HG03135 (cell line): ENCODE data around the gene NSUN7.
"Not testable (repeated sequence)": the region's sequence is repeated elsewhere in the genome, so short reads cannot be mapped to it uniquely, and the experiment has no call there.

Source experiments
- ATAC-seq: cut with Tn5 transposase; IDR thresholded peaks from one replicate; pipeline ENCODE4 v1.9.1; 2021; ENCODE audit warnings: mild to moderate bottlenecking, moderate library complexity; ENCODE audit not compliant: unreplicated experiment

NSUN7 gene, protein sequence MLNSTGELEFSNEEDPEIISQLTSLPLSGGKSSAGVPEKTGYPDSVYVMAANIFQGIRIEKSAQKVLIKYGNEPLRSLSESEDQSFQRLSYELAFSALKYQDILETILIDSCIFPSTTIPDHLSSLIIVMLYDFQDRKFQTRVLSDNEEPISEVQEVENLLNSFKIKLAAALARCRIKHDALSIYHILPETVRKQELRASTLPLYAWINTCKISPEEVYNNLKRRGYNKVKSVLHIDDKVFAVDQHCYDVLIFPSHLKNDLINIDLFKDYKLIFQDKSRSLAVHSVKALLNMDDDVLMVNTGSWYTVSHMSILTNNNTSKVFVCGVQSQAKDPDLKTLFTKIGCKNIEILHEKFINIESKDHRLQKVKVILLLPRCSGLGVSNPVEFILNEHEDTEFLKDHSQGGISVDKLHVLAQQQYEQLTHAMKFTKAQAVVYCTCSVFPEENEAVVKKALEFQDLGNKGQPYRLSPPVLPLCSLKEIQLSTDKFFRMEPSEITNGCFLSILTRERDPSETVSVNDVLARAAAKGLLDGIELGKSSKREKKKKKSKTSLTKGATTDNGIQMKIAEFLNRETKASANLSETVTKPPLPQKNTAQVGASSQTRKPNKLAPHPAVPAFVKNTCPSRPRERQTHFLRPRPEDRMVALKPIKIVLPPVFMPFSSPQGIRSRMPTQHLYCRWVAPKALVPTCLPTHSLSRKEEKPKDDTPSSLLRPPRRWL

DNA sequence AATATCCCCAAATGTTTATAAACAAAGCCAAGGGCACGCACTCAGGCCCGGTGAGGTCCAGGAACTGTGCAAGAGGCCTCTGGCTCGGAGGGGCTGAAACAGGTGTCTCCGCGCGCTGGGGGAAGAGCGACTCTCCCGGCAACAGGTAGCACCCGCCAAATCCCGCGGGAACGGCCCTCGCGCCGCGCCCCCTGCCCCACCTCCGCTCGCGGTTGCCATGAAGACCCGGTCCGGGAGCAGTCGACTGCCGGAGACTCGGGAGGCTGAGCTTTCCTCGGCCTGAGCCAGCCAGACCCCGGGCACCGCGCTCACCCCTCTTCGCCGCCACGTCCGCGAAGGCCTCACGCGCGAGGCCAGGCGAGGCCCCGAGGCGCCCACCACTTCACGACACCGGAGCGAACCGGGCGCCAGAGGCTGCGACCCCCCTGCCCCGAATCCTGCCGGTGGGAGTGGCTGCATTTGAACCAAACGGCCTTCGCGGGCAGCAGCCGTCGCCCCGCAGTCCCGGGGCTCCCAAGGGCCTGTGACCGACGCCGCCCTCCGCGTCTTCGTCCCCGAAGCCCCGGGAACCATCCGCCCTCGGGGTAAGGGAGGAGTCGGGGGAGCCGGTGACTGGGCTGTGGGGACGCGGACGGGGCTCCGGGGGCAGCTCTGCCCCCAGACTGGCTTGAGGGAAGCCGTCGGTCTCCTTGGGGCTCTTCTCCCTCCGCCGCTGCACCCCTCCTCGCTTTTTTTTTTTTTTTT, at the start of gene NSUN7:
NSUN7 (plus strand) TSS at position 239 of the 744 bp plus-strand sequence. CDS start 739 bp downstream, outside the sequence.
- ATAC-seq = no peak

- no peak for ATAC-seq
These were observed 47.5 kb upstream of the NSUN7 start for GRCh38 chr4:40702137-40702799.

- no peak for ATAC-seq
These were observed 47.0 kb upstream of the NSUN7 start for GRCh38 chr4:40702800-40703151.

DNA sequence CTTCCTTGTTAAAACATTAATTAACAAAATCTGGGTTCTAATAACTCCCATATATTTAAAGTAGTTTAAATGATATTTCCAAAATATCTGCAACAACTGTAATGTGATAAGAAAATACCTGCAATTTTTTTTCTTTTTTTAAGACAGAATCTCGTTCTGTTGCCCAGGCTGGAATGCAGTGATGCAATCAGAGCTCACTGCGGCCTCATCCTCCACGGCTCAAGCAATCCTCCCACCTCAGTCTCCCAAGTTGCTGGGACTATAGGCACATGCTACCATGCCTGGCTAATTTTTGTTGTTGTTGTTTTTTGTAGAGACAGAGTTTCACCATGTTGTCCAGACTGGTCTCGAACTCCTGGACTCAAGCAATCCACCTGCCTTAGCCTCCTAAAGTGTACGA, 45.7 kb upstream of the NSUN7 start:
- ATAC-seq = no peak

DNA sequence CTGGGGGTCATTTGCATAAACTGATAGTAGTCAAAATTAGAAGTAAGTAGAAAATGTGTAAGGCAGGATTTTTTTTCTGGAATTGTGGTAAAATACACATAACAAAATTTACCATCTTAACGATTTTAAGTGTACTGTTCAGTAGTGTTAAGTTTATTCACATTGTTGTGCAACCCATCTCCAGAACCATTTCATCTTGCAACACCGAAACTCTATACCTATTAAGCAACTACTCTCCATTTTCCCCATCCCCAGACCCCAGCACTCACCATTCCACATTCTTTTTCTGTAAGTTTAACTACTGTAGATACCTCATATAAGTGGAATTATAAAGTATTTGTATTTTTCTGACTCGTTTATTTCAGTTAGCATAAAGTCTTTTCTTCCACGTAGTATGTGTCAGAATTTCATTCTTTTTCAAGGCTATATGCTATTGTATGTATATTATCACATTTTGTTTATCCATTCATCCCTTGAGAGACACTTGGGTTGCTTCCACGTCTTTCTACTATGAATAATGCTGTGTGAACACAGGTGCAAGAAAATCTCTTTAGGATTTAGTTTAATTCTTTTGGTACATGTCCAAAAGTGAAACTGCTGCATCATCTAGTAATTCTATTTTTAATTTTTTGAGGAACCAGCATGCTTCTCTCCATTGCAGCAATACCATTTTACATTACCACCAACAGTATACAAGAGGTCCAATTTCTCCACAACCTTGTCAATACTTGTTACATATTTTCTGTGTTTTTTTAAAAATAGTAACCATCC, 39.1 kb upstream of the NSUN7 start:
- no peak for ATAC-seq

DNA sequence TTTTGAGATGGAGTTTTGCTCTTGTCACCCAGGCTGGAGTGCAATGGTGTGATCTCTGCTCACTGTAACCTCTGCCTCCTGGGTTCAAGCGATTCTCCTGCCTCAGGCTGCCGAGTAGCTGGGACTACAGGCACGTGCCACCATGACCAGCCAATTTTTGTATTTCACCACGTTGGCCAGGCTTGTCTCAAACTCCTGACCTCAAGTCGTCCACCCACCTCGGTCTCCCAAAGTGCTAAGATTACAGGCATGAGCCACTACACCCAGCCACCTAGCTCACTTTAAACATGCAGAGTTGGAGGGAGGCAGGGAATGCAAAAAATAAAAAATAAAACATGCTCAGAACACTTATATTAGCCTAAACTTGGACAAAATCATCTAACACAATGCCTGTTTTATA, 36.8 kb upstream of the NSUN7 start:
- ATAC-seq = not testable (repeated sequence)

DNA sequence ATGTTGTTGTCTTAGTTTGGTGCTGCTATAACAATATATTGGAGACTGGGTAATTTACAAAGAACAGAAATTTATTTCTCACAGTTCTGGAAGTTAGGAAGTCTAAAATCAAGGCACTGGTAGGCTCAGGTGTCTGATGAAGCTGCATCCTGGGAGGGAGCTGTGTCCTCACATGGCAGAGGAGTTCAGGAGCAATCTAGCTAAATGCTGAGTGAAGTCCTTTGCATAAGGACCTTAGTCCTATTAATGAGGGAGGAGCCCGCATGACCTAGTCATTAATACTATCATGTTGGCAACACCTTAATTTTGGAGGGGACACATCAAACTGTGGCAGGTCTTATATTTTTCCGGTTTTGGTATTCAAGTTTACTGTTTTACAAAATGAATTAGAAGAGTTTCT, 36.0 kb upstream of the NSUN7 start:
- no peak for ATAC-seq

DNA sequence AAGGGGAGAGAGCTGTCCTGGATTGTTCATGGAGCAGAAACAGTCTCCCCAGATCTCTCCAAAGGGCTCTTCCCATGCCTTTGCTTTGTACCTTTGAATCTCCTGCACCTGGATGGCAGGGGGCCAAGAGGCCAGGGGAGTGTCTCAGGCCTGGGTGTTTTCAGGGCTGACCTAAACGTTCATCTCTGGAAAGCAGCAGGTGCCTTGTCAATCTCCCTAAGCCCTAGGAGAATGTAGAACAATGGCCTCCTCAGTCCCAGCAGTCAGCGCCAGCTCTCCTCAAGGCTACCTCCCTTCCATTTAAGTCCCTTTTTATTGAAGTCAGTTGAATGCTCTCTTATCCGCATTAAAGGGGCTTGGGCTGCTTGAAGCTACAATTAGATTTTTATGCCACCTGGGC, 31.2 kb upstream of the NSUN7 start:
- no peak for ATAC-seq

- ATAC-seq = peak; percentile 63
These were observed 30.6 kb upstream of the NSUN7 start for GRCh38 chr4:40719008-40719623.

GRCh38 chr4:40720351-40720750, 29.4 kb upstream of the NSUN7 start:
- ATAC-seq = no peak

- no peak for ATAC-seq
These were observed 28.8 kb upstream of the NSUN7 start for GRCh38 chr4:40720916-40721315.

GRCh38 chr4:40721730-40722171, 28.0 kb upstream of the NSUN7 start:
- ATAC-seq = no peak

GRCh38 chr4:40722576-40723161, 27.1 kb upstream of the NSUN7 start:
- ATAC-seq = peak; percentile 73

DNA sequence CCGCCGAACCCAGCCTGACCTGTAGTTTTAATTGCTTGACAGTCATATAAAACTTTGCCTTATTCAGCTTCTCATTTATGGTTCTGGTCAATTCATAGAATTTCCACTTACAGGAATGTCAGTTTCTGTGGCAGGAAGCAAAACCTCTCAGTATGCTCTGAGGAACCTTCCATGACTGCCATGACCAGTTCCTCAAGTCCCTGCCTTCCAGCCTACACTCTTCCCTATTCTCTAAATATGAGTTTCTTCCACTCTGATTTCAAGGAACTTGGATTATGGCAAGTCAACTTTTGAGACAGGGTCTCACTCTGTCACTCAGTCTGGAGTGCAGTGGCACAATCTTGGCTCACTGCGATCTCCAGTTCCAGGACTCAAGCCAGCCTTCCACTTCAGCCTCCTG, 26.0 kb upstream of the NSUN7 start:
- ATAC-seq = no peak

DNA sequence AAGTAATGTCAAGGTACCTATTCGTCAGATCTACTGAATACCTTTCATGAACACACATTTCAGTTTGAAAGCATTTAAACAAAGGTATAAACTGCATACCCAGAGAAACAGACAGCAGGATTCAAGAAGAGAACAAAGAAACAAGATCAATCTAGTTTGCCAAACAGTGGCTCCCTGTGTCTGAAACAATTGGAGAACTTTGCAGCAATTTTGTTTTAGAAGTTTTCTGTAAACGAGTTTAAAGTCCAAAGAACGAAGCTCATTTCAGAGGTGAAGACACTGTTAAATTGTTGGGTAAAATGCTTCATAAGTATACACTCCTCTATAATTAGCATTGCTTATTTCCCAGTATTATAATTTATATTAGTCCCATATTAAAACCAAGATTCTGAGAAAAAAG, 21.4 kb upstream of the NSUN7 start:
- ATAC-seq = no peak

- ATAC-seq = no peak
These were observed 20.2 kb upstream of the NSUN7 start for GRCh38 chr4:40729555-40729954.

- ATAC-seq = no peak
These were observed 19.6 kb upstream of the NSUN7 start for GRCh38 chr4:40730091-40730679.

DNA sequence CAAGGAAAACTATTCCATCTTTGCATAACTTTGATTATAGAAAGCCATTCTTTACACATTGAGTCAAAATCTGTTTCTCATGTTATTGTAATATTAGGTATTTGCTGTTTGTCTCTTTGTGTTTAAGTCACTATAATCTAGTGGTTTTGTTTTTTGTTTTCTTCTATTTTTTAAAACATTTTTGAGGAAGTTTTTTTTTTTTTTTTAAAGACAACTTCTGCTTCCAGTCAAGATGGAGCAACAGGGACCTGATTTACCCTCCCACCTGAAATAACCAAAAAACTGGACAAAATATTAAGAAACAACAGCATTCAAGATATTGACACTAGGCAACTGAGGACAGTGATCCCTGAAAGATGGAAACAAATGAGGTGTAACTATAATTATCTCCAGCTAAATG, 18.4 kb upstream of the NSUN7 start:
- no peak for ATAC-seq

DNA sequence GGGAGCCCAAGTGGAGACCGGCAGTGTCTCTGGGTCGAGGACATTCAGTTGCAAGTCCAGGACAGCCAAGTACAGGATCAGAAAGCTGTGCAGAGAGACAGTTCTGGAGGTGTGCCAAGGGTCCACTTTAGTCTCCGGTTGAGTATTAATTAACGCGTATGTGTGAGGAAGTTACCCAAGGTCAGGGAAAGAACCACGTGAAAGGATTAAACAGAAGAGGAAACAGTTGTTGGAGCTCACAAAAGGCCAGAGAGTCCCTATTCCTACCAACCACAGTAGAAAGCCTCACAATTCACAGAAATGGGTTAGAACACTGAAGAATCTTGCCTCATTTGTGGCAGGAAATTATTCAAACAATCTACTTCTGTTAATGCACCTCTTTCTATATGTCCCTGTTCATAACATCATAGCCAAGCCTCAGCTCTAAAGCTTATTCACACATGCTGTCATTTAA, 17.9 kb upstream of the NSUN7 start:
- ATAC-seq = peak; percentile 79
